ENCODE measurements around the gene IFT22. TPM values are rescaled to one million over a fixed set of nuclear protein-coding genes. Genes with fewer than 3 reads are reported as not detected.

The IFT22 gene
- total RNA-seq (2012; rRNA removed) (23.1 and 34.1 TPM in 2 replicates), polyA plus RNA-seq (2012; rRNA removed) (27.3 and 29.3 TPM in 2 replicates), Bru-seq, nascent RNA (percentile 37 among the genes with signal in this experiment), BruChase-seq, experiment 1, labeled RNA remaining after a 6-hour chase (percentile 51 among the genes with signal in this experiment), BruChase-seq, experiment 2, labeled RNA remaining after a 2-hour chase (percentile 42 among the genes with signal in this experiment)
- polyA plus RNA-seq (2012; cell fraction: cytosol; rRNA removed), result 18.4 and 27.6 TPM in 2 replicates
- polyA plus RNA-seq (2012; cell fraction: nucleus; rRNA removed; ENCODE audit: low replicate concordance), result 3.7 and 10.1 TPM in 2 replicates
- long read RNA-seq, transcript IFT22-201 (5 exons, 1,130 nt), result major isoform, 6 of 15 reads
- long read RNA-seq, partial matches to known transcripts, result 0 of 15 reads
- long read RNA-seq, other reads (novel, unspliced or antisense), result 5 of 15 reads

GRCh38 chr7:101321491-101322401, at the start of gene IFT22:
Gene IFT22, minus strand, starts transcription at chr7:101321812. Its CDS starts 103 bp downstream, at chr7:101321709.
- intact Hi-C loops (cut with micrococcal nuclease), result loop anchor here (1.0 kb wide), 1 partner anchor 218 kb away; no protein-coding TSS in a partner anchor
- in situ Hi-C loops (cut with MboI; ENCODE audit: low sequenced_read_pairs), result no loop called here

More at GRCh38 chr7:101321491-101322401, at the start of gene IFT22:
- peak within 1 kb of the TSS; percentile 90; the same call in 1 of the 2 replicates for H3K23ac ChIP-seq (ENCODE audit: low read depth, low read length)
- H4K91ac ChIP-seq (ENCODE audit: insufficient read depth, low read depth, low read length), result peak within 1 kb of the TSS; percentile 66
- no peak within 1 kb of the TSS for H2BK15ac ChIP-seq (ENCODE audit: low read depth, low read length)
- peak; percentile 85 for DNase-seq
- peak; percentile 98 for ATAC-seq (ENCODE audit: low read depth)
- H4K5ac ChIP-seq (ENCODE audit: low read depth, low read length), result peak within 1 kb of the TSS; percentile 97
- H2AK5ac ChIP-seq (ENCODE audit: low read depth, low read length), result peak within 1 kb of the TSS; percentile 57
- H2BK5ac ChIP-seq (ENCODE audit: low read depth, low read length, poor library complexity, severe bottlenecking), result peak within 1 kb of the TSS; percentile 84
- no peaks in the 10 kb centered on the region for H3K27me3 ChIP-seq (ENCODE audit: control insufficient read depth, insufficient read depth, low read length)
- TF ChIP-seq MXI1 (IDR thresholded peaks at IDR 0.05; ENCODE audit: borderline replicate concordance, low read depth, low read length), result peak; percentile 79
- TF ChIP-seq RFX5 (IDR thresholded peaks at IDR 0.05; ENCODE audit: low read depth, low read length), result no peak
- TF ChIP-seq SMC3 (IDR thresholded peaks at IDR 0.05; ENCODE audit: low read depth, low read length), result no peak
- TF ChIP-seq RAD21 (IDR thresholded peaks at IDR 0.05; ENCODE audit: low read length), result no peak
- TF ChIP-seq CTCF (conservative IDR thresholded peaks at IDR 0.05; ENCODE audit: low read depth, low read length), result peak; percentile 36
- peak; percentile 45; the same call in 1 of the 2 replicates for TF ChIP-seq MAZ (IDR thresholded peaks at IDR 0.05; ENCODE audit: borderline replicate concordance, low read depth, low read length)
- TF ChIP-seq ELK1 (IDR thresholded peaks at IDR 0.05; ENCODE audit: borderline replicate concordance, low read depth, low read length), result no peak
- no peak for TF ChIP-seq CEBPB (IDR thresholded peaks at IDR 0.05; ENCODE audit: low read depth, low read length)
- TF ChIP-seq RCOR1 (IDR thresholded peaks at IDR 0.05; ENCODE audit: insufficient replicate concordance, low read length), result no peak
- H2BK20ac ChIP-seq (ENCODE audit: low read depth, low read length), result no peak within 1 kb of the TSS
- BruUV-seq (replicated peaks), result no TSS peak
- peak within 1 kb of the TSS; percentile 88 for H2AK9ac ChIP-seq (replicated peaks; ENCODE audit: low read depth, low read length, poor library complexity)
- H3K4ac ChIP-seq (ENCODE audit: low read depth, low read length), result peak within 1 kb of the TSS; percentile 85
- 0 out of 2 replicates have a peak within 1 kb of the TSS, but pooled peaks have one; percentile 38 for H2BK120ac ChIP-seq (ENCODE audit: low read depth, low read length)
- ChIA-PET POLR2A (ENCODE audit: unreplicated experiment) (interaction anchor here (0.7 kb wide), 1 partner anchor 318 kb away, joined by 3 read pairs; no protein-coding TSS in a partner anchor), CTCF (interaction anchor here (0.6 to 0.7 kb wide), 4 partner anchors 12 to 1142 kb away, joined by 3 to 5 read pairs (median 3); no protein-coding TSS in a partner anchor)
- peak within 1 kb of the TSS; percentile 78 for H3K56ac ChIP-seq (ENCODE audit: extremely low read depth, insufficient read depth, low read length)
- H3K4me2 ChIP-seq (ENCODE audit: low read depth, low read length), result peak within 1 kb of the TSS; percentile 95
- H3K14ac ChIP-seq (replicated peaks; ENCODE audit: low read depth, low read length), result peak within 1 kb of the TSS; percentile 99
- H3K4me3 ChIP-seq (ENCODE audit: insufficient read depth, low read depth, low read length), result peak within 1 kb of the TSS; percentile 98
- H3K27ac ChIP-seq (ENCODE audit: insufficient read depth, low read length), result peak within 1 kb of the TSS; percentile 90
- no peaks in the 10 kb centered on the region for H3K4me1 ChIP-seq (ENCODE audit: control insufficient read depth, insufficient read depth, low read length)
- no peaks in the 10 kb centered on the region for H4K20me1 ChIP-seq (ENCODE audit: insufficient read depth, low read length)
- WGBS, 2 experiments (ENCODE audit: extremely low coverage in 2 of 2, insufficient read length in 1 of 2), result 3% methylated on average over 28 of the region's 69 CpGs; no CpG with 5 or more reads in 1 of the 2 experiments
- dilution Hi-C loops (cut with HindIII; ENCODE audit: low sequenced_read_pairs, unreplicated experiment), result no loop called here
- H4K8ac ChIP-seq (ENCODE audit: low read depth in 2 of 2, low read length in 2 of 2), result peak within 1 kb of the TSS; percentile 94 to 100
- H3K9me1 ChIP-seq (ENCODE audit: insufficient read depth, low read length), result peaks cover 3% of the 10 kb centered on the region
- peak within 1 kb of the TSS; percentile 89 for H3K9ac ChIP-seq (ENCODE audit: low read depth, low read length)
- H3K9me3 ChIP-seq (ENCODE audit: control insufficient read depth, insufficient read depth, low read length), result no peaks in the 10 kb centered on the region
- peaks cover 0 to 16% of the 10 kb centered on the region in 2 experiments; a peak in 1 of 4 replicates for H3K79me1 ChIP-seq (ENCODE audit: low read depth in 1 of 2, low read length in 2 of 2)
- H3K18ac ChIP-seq (ENCODE audit: low read depth, low read length), result peak within 1 kb of the TSS; percentile 62; the same call in 1 of the 2 replicates
- peak within 1 kb of the TSS; percentile 99 for H2AFZ ChIP-seq (replicated peaks; ENCODE audit: low read length, poor library complexity)
- no peaks in the 10 kb centered on the region for H3K36me3 ChIP-seq (ENCODE audit: control insufficient read depth, insufficient read depth, low read length)
